Esophagus (tissue), 2 donors: Measurements from ENCODE around the gene TNXB. TPM values are rescaled to one million over a fixed set of nuclear protein-coding genes. Genes with fewer than 3 reads are reported as not detected.
"Not testable (repeated sequence)": the region's sequence is repeated elsewhere in the genome, so short reads cannot be mapped to it uniquely, and the experiment has no call there.

ENCODE experiments used
- H3K27ac ChIP-seq, 2 donors: one replicate each; pipeline ENCODE4 v1.5.1; 2013; ENCODE audit warnings: low read depth in 2 of 2, mild to moderate bottlenecking in 2 of 2, inconsistent platforms in 1 of 2, low read length in 1 of 2, moderate library complexity in 1 of 2
- H3K27me3 ChIP-seq, 2 donors: one replicate each; pipeline ENCODE4 v1.6.1; 2013; ENCODE audit warnings: low read length in 2 of 2, control low read depth in 1 of 2, mild to moderate bottlenecking in 1 of 2; ENCODE audit not compliant: insufficient read depth in 2 of 2, control insufficient read depth in 1 of 2
- H3K36me3 ChIP-seq, 2 donors: one replicate each; pipeline ENCODE4 v1.6.1; 2013; ENCODE audit warnings: low read length in 1 of 2; ENCODE audit not compliant: control insufficient read depth in 2 of 2, insufficient read depth in 2 of 2
- H3K4me1 ChIP-seq, 2 donors: one replicate each; pipeline ENCODE4 v1.6.1; 2013; ENCODE audit warnings: low read length in 1 of 2; ENCODE audit not compliant: control insufficient read depth in 2 of 2, insufficient read depth in 2 of 2
- H3K4me3 ChIP-seq, 2 donors: one replicate each; pipeline ENCODE4 v1.5.1; 2013; ENCODE audit warnings: low read length in 2 of 2, mild to moderate bottlenecking in 2 of 2, low read depth in 1 of 2, moderate library complexity in 1 of 2
- H3K9me3 ChIP-seq, 2 donors: one replicate each; pipeline ENCODE4 v1.6.1; 2013; ENCODE audit warnings: mild to moderate bottlenecking in 2 of 2, low read depth in 1 of 2, low read length in 1 of 2, moderate library complexity in 1 of 2; ENCODE audit not compliant: control insufficient read depth in 2 of 2, insufficient read depth in 1 of 2
- WGBS, 2 donors: extraction: QIAGEN DNeasy Blood & Tissue Kit; methylation state at CpG; one replicate each; pipeline ENCODE4 v1.1.7; 2013; 5-methylcytosine and 5-hydroxymethylcytosine counted together
- polyA plus RNA-seq, 2 donors: library from polyadenylated mRNA; stranded (reverse); fragments of 200-250 nt; gene quantifications; one replicate each; pipeline ENCODE4 v1.2.3, GENCODE V29; 2013
- donor health status: healthy with polysubstance abuse.
- donor health status: Bipolar disorder and iron deficiency.

Gene TNXB
- polyA plus RNA-seq, 2 donors: 14.8 to 15.5 TPM

DNA sequence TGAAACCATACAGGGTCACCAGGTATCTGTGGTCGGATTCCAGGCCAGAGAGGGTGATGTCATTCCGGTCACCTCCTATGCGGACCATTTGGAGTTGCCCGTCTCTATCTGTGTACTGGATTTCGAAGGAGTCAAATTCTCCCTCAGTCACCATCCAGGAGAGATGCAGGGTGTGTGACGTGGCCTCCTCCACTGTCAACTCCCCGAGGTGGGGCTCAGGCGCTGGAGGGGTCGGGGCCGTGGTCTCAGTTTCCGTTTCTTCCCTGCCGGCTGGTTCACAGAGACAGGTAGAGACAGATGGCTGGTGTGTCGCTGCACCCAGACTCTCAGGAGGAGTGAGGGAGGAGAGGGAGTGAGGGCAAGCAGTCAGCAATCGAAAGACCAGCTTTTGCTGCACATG lies 40.3 kb downstream of the TNXB start:
- no peaks in the 10 kb centered on the region for H3K36me3 ChIP-seq
- H3K9me3 ChIP-seq: no peaks in the 10 kb centered on the region
- no peaks in the 10 kb centered on the region for H3K4me1 ChIP-seq
- no peak overlapping the region for H3K4me3 ChIP-seq
- WGBS, 2 donors: 89% methylated on average over 14 of the region's 14 CpGs
- no peaks in the 10 kb centered on the region for H3K27me3 ChIP-seq
- no peak overlapping the region for H3K27ac ChIP-seq

DNA sequence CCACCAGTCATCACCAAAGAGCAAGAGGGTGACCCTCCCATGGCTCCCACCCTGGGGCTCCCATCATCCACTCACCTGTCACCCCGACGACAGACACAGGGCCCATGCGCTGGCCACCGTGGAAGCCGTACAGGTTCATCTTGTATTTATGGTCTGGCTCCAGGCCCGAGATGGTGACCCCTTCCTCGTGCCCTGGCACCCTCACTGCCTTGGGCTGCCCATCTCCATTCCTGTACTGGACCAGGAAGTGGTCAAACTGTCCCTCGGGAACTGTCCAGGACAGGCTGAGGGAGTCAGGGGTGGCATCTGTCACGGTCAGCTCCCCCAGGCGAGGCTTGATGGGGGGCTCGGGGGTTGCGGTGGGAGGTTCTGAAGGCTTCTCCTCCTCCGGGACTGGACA lies 40.8 kb downstream of the TNXB start:
- WGBS, 2 donors: 91 to 92% methylated on average over 13 of the region's 13 CpGs
- not testable (repeated sequence) for H3K27ac ChIP-seq, H3K4me3 ChIP-seq, H3K27me3 ChIP-seq, H3K4me1 ChIP-seq, H3K9me3 ChIP-seq, H3K36me3 ChIP-seq

GRCh38 chr6:32067521-32067920 lies 41.6 kb downstream of the TNXB start:
- not testable (repeated sequence) for H3K36me3 ChIP-seq, H3K27ac ChIP-seq, H3K27me3 ChIP-seq, H3K4me1 ChIP-seq, H3K4me3 ChIP-seq, H3K9me3 ChIP-seq
- WGBS, 2 donors: 92 to 95% methylated on average over 14 to 19 of the region's 19 CpGs

DNA sequence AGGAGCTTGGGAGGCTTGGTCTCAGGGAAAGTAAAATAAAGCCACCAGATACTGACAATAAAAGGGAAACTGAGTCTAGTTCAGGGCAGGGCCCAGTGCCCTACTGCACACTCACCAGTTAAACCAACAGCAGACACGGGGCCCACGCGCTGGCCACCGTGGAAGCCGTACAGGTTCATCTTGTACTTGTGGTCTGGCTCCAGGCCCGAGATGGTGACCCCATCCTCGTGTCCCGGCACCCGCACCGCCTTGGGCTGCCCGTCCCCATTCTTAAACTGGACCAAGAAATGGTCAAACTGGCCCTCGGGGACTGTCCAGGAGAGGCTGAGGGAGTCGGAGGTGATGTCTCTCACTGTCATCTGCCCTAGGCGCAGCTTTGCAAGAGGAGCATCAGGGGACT lies 44.4 kb downstream of the TNXB start:
- Histone ChIP-seq H3K36me3 (no peaks in the 10 kb centered on the region), H3K9me3 (no peaks in the 10 kb centered on the region), H3K27me3 (no peaks in the 10 kb centered on the region), H3K4me3 (no peak overlapping the region), H3K4me1 (no peaks in the 10 kb centered on the region), H3K27ac (no peak overlapping the region)
- WGBS, 2 donors: 91 to 92% methylated on average over 13 to 14 of the region's 14 CpGs

- Histone ChIP-seq H3K27ac (no peak overlapping the region), H3K27me3 (no peaks in the 10 kb centered on the region), H3K36me3 (peaks cover 0 to 2% of the 10 kb centered on the region in 2 donors), H3K4me1 (no peaks in the 10 kb centered on the region), H3K4me3 (no peak overlapping the region), H3K9me3 (no peaks in the 10 kb centered on the region)
- 90 to 91% methylated on average over 25 to 28 of the region's 28 CpGs for WGBS, 2 donors
These were observed 48.0 kb downstream of the TNXB start for GRCh38 chr6:32060966-32061655.

GRCh38 chr6:32058511-32058963 lies 50.6 kb downstream of the TNXB start:
- H3K27ac ChIP-seq: no peak overlapping the region
- H3K4me1 ChIP-seq: no peaks in the 10 kb centered on the region
- WGBS, 2 donors: 54 to 58% methylated on average over 11 of the region's 11 CpGs
- no peaks in the 10 kb centered on the region for H3K9me3 ChIP-seq
- H3K4me3 ChIP-seq: no peak overlapping the region
- H3K36me3 ChIP-seq: peaks cover 0 to 2% of the 10 kb centered on the region in 2 donors
- no peaks in the 10 kb centered on the region for H3K27me3 ChIP-seq

- no peak overlapping the region for H3K4me3 ChIP-seq
- H3K27ac ChIP-seq: no peak overlapping the region
- 79 to 81% methylated on average over 17 of the region's 17 CpGs for WGBS, 2 donors
- no peaks in the 10 kb centered on the region for H3K9me3 ChIP-seq
- H3K36me3 ChIP-seq: peaks cover 0 to 2% of the 10 kb centered on the region in 2 donors
- no peaks in the 10 kb centered on the region for H3K4me1 ChIP-seq
- H3K27me3 ChIP-seq: no peaks in the 10 kb centered on the region
These were observed 51.2 kb downstream of the TNXB start for GRCh38 chr6:32057966-32058365.

GRCh38 chr6:32056254-32056653 lies 52.9 kb downstream of the TNXB start:
- Histone ChIP-seq H3K27me3 (no peaks in the 10 kb centered on the region), H3K4me3 (no peak overlapping the region), H3K9me3 (no peaks in the 10 kb centered on the region), H3K4me1 (no peaks in the 10 kb centered on the region), H3K36me3 (peaks cover 0 to 2% of the 10 kb centered on the region in 2 donors), H3K27ac (no peak overlapping the region)
- 87 to 94% methylated on average over 3 to 7 of the region's 7 CpGs for WGBS, 2 donors

GRCh38 chr6:32055756-32056155 lies 53.4 kb downstream of the TNXB start:
- not testable (repeated sequence) for H3K4me1 ChIP-seq, H3K4me3 ChIP-seq, H3K27me3 ChIP-seq, H3K36me3 ChIP-seq, H3K9me3 ChIP-seq, H3K27ac ChIP-seq
- WGBS, 2 donors: 92 to 94% methylated on average over 21 of the region's 21 CpGs

DNA sequence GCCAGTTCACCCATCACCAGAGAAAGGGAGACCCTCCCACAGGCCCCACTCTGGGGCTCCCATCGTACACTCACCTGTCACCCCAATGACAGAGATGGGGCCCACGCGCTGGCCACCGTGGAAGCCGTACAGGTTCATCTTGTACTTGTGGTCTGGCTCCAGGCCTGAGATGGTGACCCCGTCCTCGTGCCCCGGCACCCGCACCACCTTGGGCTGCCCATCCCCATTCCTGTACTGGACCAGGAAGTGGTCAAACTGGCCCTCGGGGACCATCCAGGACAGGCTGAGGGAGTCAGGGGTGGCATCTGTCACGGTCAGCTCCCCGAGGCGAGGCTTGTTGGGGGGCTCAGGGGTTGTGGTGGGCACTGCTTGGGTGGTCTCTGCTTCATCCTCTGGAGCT lies 55.8 kb downstream of the TNXB start:
- H3K36me3 ChIP-seq, H3K27ac ChIP-seq, H3K4me1 ChIP-seq, H3K4me3 ChIP-seq, H3K27me3 ChIP-seq, H3K9me3 ChIP-seq: not testable (repeated sequence)
- 84 to 89% methylated on average over 13 of the region's 13 CpGs for WGBS, 2 donors
